ENCODE results near the gene MACO1. TPM values are rescaled to one million over a fixed set of nuclear protein-coding genes. Genes with fewer than 3 reads are reported as not detected.
"Not testable (repeated sequence)": the region's sequence is repeated elsewhere in the genome, so short reads cannot be mapped to it uniquely, and the experiment has no call there.

MACO1 gene
- total RNA-seq, 1 donor from 2014 or later, result 10.3 TPM

- DNase-seq (ENCODE audit: low spot score); intact Hi-C loops (cut with DNase I): not testable (repeated sequence)
Measured at GRCh38 chr1:25419339-25419738, 11.4 kb upstream of the MACO1 start.

DNA sequence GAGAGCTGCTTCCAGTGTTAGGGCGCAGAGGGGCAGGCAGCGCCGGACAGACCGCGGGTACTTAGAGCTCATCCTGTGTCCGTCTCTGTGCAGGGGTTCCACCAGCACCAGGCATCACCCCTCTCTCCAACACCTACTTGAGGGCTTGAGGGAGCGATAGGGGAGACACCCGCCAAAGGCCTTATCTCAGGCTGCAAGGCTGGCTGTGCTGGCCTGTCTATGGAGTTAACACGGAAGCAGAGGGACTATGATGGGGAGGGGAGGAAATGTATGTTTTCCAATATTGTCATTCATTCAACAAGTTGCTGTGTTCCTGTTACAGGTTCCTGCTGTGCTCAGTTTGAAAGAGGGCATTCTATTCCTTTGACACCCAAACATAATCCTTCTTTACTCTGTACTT lies 10.0 kb upstream of the MACO1 start, which contains the start of gene RHCE:
Gene RHCE, minus strand, starts transcription at position 111 of the 400 bp plus-strand sequence. Its CDS starts 39 bp downstream, at position 72.
- DNase-seq (ENCODE audit: low spot score); intact Hi-C loops (cut with DNase I): not testable (repeated sequence)

DNA sequence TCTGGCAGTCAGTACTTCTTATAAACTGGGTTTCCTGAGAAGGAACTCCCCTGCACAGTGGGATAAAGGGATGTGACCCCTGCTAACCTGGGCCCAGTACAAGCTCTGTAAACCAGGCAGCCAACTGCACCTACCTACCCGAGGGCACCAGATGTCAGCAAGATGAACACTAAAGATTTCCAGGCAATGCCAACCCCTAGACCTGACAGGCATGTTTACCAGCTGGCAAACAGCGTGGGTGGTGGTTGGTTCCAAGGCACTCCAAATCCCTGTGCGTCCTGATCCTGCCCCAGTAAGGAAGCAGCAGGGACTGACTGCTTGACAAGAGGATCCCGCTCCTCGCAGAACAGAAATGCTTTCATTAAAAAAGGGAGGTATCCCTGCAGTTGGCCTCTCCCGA lies 7.5 kb upstream of the MACO1 start:
- DNase-seq (ENCODE audit: low spot score); intact Hi-C loops (cut with DNase I): not testable (repeated sequence)

- intact Hi-C loops (cut with DNase I), result no loop called here
- no peak for DNase-seq (ENCODE audit: low spot score)
Measured at GRCh38 chr1:25425098-25426085, 5.3 kb upstream of the MACO1 start.

- DNase-seq (ENCODE audit: low spot score), result no peak
- intact Hi-C loops (cut with DNase I), result no loop called here
Measured at GRCh38 chr1:25427696-25428095, 3.0 kb upstream of the MACO1 start.

GRCh38 chr1:25428475-25429166 lies 2.1 kb upstream of the MACO1 start:
- intact Hi-C loops (cut with DNase I), result no loop called here
- DNase-seq (ENCODE audit: low spot score), result no peak

DNA sequence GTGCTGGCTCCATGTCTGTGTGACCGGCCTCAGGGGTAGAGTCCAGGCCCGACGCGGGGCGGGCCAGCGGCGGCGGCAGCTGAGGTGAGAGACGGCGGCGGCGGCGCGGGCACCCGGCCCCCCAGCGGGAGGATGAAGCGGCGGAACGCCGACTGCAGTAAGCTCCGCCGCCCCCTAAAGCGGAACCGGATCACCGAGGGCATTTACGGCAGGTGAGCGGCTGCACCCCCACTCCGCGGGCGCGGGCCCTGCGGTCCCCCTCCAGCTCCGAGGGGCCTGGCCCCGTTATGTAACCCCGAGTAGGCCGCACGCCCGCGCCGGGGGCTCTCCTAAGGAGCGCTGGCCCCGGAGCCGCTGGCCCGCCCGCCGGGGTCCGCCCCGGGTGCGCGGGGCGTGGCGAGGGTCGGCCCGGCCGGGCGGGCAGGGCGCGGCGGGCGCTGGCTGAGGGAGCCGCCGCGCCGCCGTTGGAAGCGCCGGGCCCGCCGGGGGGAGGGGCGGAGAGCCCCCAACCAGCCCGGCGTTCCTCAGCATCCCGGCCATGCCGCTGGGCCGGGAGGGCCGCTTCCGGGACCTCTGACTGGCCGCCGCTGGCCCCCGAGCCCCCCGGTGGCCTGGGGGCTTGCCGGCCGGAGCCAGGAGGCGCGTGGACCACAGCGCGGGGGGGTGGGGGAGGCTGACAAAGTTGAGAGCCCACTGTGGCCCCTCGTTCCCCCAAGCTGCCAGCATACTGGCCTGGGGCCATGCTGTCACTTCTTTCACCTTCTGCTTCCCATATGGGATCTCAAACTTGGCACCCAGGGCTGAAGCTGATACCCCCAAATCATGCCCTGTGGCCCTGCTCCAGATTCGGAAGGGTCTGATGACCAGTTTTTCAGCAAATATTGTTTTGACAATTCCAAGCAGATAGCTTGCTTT lies 527 bp downstream of the MACO1 start:
- intact Hi-C loops (cut with DNase I), result loop anchor here (5.0 kb wide), 2 partner anchors 51 to 94 kb away; partner anchors contain the start of gene TMEM50A
- DNase-seq (ENCODE audit: low spot score), result no peak

DNA sequence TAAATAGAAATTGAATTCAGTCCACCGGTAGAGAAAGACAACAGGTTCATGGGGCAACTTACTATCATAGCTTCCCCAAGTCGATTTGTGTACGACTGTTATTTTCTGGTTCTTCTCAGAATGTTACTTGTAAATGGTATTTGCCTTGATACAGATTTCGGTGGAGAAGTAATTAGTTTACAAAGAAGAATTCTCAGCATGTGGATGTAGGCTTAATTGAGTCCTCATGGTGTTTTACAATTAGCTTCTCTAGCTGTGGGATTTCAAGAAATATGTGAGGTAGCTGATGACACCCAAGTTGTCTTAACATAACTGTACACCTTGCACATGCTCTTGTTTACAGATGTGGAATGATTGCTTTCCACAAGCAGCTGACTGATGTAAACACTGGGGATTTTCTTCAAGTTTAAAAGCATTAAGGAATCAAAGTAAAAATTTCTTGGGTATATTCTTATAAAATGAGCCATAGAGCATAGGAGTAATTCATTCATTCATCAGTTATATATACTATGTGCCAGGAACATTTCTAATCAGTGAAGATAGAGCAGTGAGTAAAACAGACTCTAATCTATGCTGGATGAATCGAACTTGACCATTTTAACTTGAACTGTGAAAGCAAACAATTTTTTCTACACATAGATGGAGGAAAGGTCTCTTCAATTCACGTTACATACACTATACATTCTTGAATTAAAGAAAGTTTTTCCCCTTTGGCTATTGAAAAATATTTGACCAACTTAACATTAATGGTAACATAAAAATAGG lies 1.4 kb downstream of the MACO1 start:
- DNase-seq (ENCODE audit: low spot score), result no peak
- intact Hi-C loops (cut with DNase I), result loop anchor here (5.0 kb wide), 2 partner anchors 50 to 95 kb away; partner anchors contain the start of gene TMEM50A

GRCh38 chr1:25432749-25433388 lies 2.2 kb downstream of the MACO1 start:
- intact Hi-C loops (cut with DNase I), result loop anchor here (5.0 kb wide), 2 partner anchors 49 to 96 kb away; partner anchors contain the start of gene TMEM50A
- no peak for DNase-seq (ENCODE audit: low spot score)

- intact Hi-C loops (cut with DNase I), result loop anchor here (5.0 kb wide), 2 partner anchors 49 to 96 kb away; partner anchors contain the start of gene TMEM50A
Measured at GRCh38 chr1:25433389-25434186, 2.9 kb downstream of the MACO1 start.

DNA sequence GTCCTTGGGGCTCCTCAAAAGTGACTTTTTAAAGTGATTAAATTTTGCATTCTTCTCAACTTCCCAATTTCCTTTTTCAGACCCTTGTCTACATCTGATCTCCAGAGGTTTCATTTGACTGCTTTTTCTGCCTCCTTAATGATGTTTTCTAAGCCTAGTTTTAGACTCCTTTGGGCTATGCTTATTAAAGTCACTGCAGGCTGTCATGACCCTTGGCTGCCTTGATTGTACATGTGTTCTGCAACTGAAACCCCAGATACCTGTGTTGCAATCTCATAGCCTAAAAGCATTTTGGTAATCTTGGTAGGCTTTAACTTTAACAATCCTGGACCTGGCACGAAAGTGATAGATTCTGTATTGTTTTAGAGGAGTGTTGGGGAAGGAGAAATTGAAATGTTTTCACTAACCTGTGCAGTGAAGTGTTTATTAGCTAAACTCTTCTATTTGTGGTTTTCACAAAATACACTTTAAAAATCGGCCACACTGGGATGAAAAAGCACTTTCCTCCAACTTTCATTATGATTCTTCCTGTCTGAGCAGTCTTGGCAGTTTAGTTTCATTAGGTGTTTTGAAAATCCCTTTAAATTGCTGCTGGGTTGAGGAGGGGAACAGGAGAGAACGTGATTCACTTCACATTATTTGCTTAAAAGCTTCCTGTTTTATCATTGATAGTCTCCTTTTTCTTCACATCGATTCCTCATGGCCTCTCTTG lies 4.9 kb downstream of the MACO1 start:
- no peak for DNase-seq (ENCODE audit: low spot score)
- intact Hi-C loops (cut with DNase I), result no loop called here

More at GRCh38 chr1:25433389-25434186, 2.9 kb downstream of the MACO1 start:
- DNase-seq (ENCODE audit: low spot score), result no peak

- no peak for DNase-seq (ENCODE audit: low spot score)
- intact Hi-C loops (cut with DNase I), result no loop called here
Measured at GRCh38 chr1:25437672-25438071, 7.0 kb downstream of the MACO1 start.

DNA sequence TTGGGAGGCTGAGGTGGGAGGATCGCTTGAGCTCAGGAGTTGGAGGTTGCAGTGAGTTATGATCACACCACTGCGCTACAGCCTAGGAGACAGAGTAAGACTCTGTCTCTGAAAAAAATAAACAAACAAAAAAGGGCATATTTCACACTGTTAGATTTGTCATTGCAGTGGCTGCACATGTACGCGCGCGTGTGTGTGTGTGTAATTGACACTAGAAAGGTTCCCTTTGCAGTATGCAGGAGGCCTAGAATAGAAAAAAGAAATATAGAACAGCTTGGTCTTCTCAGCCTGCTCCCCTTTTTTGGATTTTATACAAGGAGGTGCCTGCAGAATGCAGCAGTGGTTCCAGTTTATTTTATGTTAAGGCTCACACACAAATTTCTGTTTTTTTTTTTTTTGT lies 8.6 kb downstream of the MACO1 start:
- intact Hi-C loops (cut with DNase I), result no loop called here

DNA sequence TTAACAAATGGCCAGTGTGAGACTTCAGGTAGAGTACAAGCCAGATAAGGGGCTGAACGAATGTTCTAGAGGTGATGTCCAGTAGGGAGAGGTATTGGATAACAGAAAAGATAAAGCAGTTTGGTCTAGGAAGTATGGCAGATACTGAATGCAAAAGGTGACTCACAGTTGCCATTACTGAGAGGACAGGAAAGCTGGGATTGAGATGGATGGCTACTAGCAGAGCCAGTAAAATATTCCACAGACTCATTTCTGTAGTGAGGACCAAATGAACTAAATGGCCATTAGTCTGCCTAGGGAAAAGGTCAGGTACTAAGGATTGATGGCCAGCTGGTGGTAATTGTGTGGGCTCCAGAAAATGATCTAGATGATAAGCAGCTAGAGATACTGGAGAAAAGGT lies 11.5 kb downstream of the MACO1 start:
- DNase-seq (ENCODE audit: low spot score), result no peak
- intact Hi-C loops (cut with DNase I), result no loop called here

More for the DNA sequence above, 8.6 kb downstream of the MACO1 start:
- no peak for DNase-seq (ENCODE audit: low spot score)

DNA sequence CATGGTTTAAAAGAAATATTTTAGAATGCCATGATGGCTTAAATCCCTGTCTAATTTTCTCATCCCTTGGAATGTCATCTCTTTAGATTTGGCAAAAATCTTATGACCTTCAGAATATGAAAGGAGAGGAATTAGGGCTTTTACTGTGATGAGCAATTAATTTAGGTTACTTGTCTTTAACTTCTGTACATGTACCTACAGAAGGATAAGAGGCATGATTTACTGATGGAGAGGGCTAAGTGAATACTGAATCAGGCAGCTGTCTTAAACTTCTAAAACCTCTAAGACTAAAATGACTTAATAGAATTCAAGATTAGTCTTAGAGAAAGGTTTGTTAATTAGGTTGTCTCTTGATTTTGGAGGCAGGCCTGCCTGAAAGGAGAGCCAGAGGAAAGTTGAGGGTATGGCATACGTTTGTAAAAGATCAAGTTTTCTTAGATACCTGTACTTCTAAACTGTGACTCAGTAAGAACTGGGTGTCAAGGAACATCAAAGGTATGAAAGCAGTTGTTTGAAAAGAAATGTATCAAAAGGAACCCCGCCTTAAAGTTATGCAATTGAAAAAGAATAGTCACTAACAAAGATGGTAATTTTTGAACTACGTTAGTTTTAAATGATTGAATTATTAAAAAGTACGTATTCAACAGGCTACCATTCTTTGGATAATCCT lies 12.5 kb downstream of the MACO1 start:
- intact Hi-C loops (cut with DNase I), result no loop called here
- no peak for DNase-seq (ENCODE audit: low spot score)

DNA sequence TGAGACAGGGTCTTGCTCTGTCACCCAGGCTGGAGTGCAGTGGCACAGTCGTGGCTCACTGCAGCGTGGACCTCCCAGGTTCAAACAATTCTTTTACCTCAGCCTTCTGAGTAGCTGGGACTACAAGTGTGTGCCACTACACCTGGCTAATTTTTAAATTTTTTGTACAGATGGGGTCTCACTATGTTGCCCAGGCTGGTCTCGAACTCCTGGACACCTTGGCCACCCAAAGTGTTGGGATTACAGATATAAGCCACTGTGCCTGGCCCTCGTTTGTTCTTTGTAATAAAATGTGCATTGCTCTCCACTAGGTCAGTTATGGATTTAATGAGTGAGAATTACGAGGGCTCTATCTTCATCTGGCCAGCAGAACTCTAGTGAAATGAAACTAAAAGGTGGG lies 13.9 kb downstream of the MACO1 start:
- DNase-seq (ENCODE audit: low spot score); intact Hi-C loops (cut with DNase I): not testable (repeated sequence)

Data from cardiac septum (tissue), 1 donor.